ENCODE measurements around the gene ZNF311. TPM values are rescaled to one million over a fixed set of nuclear protein-coding genes. Genes with fewer than 3 reads are reported as not detected.

The ZNF311 gene
- total and polyA plus RNA-seq, 2 of the 13 experiments (the other 11 are each of a cell fraction or from before 2014, with no cell fraction given) = not detected

GRCh38 chr6:29016559-29017427, 11.7 kb upstream of the ZNF311 start (continued):
- TF ChIP-seq ZBTB46 (CRISPR knock-in tag; IDR thresholded peaks at IDR 0.05; ENCODE audit: borderline replicate concordance) (0 out of 2 replicates have a peak, but pooled peaks have one; percentile 39), SNRNP70 (IDR thresholded peaks at IDR 0.05; ENCODE audit: low read depth, low read length) (no peak), AKNA (CRISPR knock-in tag; IDR thresholded peaks at IDR 0.05; ENCODE audit: borderline replicate concordance) (peak; percentile 65; the same call in 1 of the 2 replicates), MIXL1 (CRISPR knock-in tag; IDR thresholded peaks at IDR 0.05) (peak; percentile 75), CBFB (CRISPR knock-in tag; IDR thresholded peaks at IDR 0.05) (no peak; the same call in 1 of the 2 replicates), THAP9 (CRISPR knock-in tag; IDR thresholded peaks at IDR 0.05; ENCODE audit: borderline replicate concordance) (peak; percentile 87; the same call in 1 of the 2 replicates), ZNF709 (CRISPR knock-in tag; IDR thresholded peaks at IDR 0.05) (0 out of 2 replicates have a peak, but pooled peaks have one; percentile 24), ZNF644 (CRISPR knock-in tag; IDR thresholded peaks at IDR 0.05; ENCODE audit: low read depth) (0 out of 2 replicates have a peak, but pooled peaks have one; percentile 10), ZNF446 (CRISPR knock-in tag; IDR thresholded peaks at IDR 0.05) (peak; percentile 85; the same call in 1 of the 2 replicates), TIGD3 (CRISPR knock-in tag; IDR thresholded peaks at IDR 0.05; ENCODE audit: borderline replicate concordance) (0 out of 2 replicates have a peak, but pooled peaks have one; percentile 57), THRA (CRISPR knock-in tag; IDR thresholded peaks at IDR 0.05; ENCODE audit: borderline replicate concordance) (0 out of 2 replicates have a peak, but pooled peaks have one; percentile 14), MAZ (IDR thresholded peaks at IDR 0.05; ENCODE audit: borderline replicate concordance, low read depth, low read length) (0 out of 2 replicates have a peak, but pooled peaks have one; percentile 29), MAZ (CRISPR knock-in tag; IDR thresholded peaks at IDR 0.05; ENCODE audit: low read depth) (peak; percentile 67; the same call in 1 of the 2 replicates), RAD51 (IDR thresholded peaks at IDR 0.05; ENCODE audit: borderline replicate concordance) (no peak), PHF5A (CRISPR knock-in tag; IDR thresholded peaks at IDR 0.05; ENCODE audit: low read depth, unreplicated experiment) (no peak)
